Measurements from ENCODE around the gene PEX7. TPM values are rescaled to one million over a fixed set of nuclear protein-coding genes. Genes with fewer than 3 reads are reported as not detected.

Gene PEX7
- total RNA-seq, 2 experiments from 2014 or later, result 2.0 to 3.4 TPM

- Mint-ChIP-seq H3K27me3 (no peaks in the 10 kb centered on the region), H3K4me1 (ENCODE audit: low read depth) (peaks cover 5% of the 10 kb centered on the region), H3K4me3 (no peak overlapping the region), H3K9me3 (no peaks in the 10 kb centered on the region), H3K27ac (no peak overlapping the region), H3K36me3 (ENCODE audit: low read depth) (peaks cover 46% of the 10 kb centered on the region)
- H3K36me3 ChIP-seq (ENCODE audit: insufficient read depth, low read length), result peaks cover 3% of the 10 kb centered on the region
- intact Hi-C loops (cut with DNase I, micrococcal nuclease), result no loop called here
- H3K27me3 ChIP-seq (ENCODE audit: control insufficient read depth in 1 of 2, insufficient read depth in 2 of 2, low read length in 2 of 2), result no peaks in the 10 kb centered on the region
- H3K9me3 ChIP-seq (ENCODE audit: control insufficient read depth in 1 of 2, insufficient read depth in 1 of 2, low read length in 2 of 2), result no peaks in the 10 kb centered on the region
- no peak overlapping the region for H3K27ac ChIP-seq (ENCODE audit: low read depth in 1 of 2, low read length in 2 of 2)
- ChIA-PET CTCF (no interaction called here), POLR2A (no interaction called here)
- no peaks in the 10 kb centered on the region for H3K4me1 ChIP-seq (ENCODE audit: insufficient read depth, low read length)
- no peak for TF ChIP-seq CTCF (IDR thresholded peaks at IDR 0.05)
- ATAC-seq (ENCODE audit: poor library complexity) (no peak), DNase-seq (no peak)
- H3K4me3 ChIP-seq (ENCODE audit: low read length), result no peak overlapping the region
Measured at GRCh38 chr6:136864676-136865075, 42.3 kb downstream of the PEX7 start.

GRCh38 chr6:136866872-136867416, 44.6 kb downstream of the PEX7 start:
- Histone ChIP-seq H3K27me3 (ENCODE audit: control insufficient read depth in 1 of 2, insufficient read depth in 2 of 2, low read length in 2 of 2) (no peaks in the 10 kb centered on the region), H3K4me3 (ENCODE audit: low read length) (no peak overlapping the region), H3K27ac (ENCODE audit: low read depth in 1 of 2, low read length in 2 of 2) (no peak overlapping the region), H3K36me3 (ENCODE audit: insufficient read depth, low read length) (no peaks in the 10 kb centered on the region), H3K9me3 (ENCODE audit: control insufficient read depth in 1 of 2, insufficient read depth in 1 of 2, low read length in 2 of 2) (peaks cover 0 to 5% of the 10 kb centered on the region in 2 experiments), H3K4me1 (ENCODE audit: insufficient read depth, low read length) (no peaks in the 10 kb centered on the region)
- Mint-ChIP-seq H3K36me3 (ENCODE audit: low read depth) (peaks cover 66% of the 10 kb centered on the region), H3K4me1 (ENCODE audit: low read depth) (peaks cover 5% of the 10 kb centered on the region), H3K9me3 (no peaks in the 10 kb centered on the region), H3K27me3 (no peaks in the 10 kb centered on the region), H3K4me3 (no peak overlapping the region), H3K27ac (no peak overlapping the region)
- no peak for ATAC-seq (ENCODE audit: poor library complexity)
- intact Hi-C loops (cut with DNase I, micrococcal nuclease), result no loop called here
- TF ChIP-seq CTCF (IDR thresholded peaks at IDR 0.05), result no peak
- ChIA-PET CTCF (no interaction called here), POLR2A (no interaction called here)
- no peak for DNase-seq

GRCh38 chr6:136869451-136869850, 47.1 kb downstream of the PEX7 start:
- H3K27ac Mint-ChIP-seq, result no peak overlapping the region
- H3K36me3 Mint-ChIP-seq (ENCODE audit: low read depth), result peaks cover 80% of the 10 kb centered on the region
- intact Hi-C loops (cut with DNase I, micrococcal nuclease), result no loop called here
- Histone ChIP-seq H3K9me3 (ENCODE audit: control insufficient read depth in 1 of 2, insufficient read depth in 1 of 2, low read length in 2 of 2) (peaks cover 8 to 20% of the 10 kb centered on the region in 2 experiments), H3K27ac (ENCODE audit: low read depth in 1 of 2, low read length in 2 of 2) (no peak overlapping the region), H3K4me1 (ENCODE audit: insufficient read depth, low read length) (no peaks in the 10 kb centered on the region), H3K36me3 (ENCODE audit: insufficient read depth, low read length) (peaks cover 8% of the 10 kb centered on the region), H3K27me3 (ENCODE audit: control insufficient read depth in 1 of 2, insufficient read depth in 2 of 2, low read length in 2 of 2) (no peaks in the 10 kb centered on the region), H3K4me3 (ENCODE audit: low read length) (no peak overlapping the region)
- POLR2A ChIA-PET, result no interaction called here
- peaks cover 5% of the 10 kb centered on the region for H3K4me1 Mint-ChIP-seq (ENCODE audit: low read depth)
- DNase-seq, result no peak
- CTCF ChIA-PET, result interaction anchor here (1.0 kb wide), 1 partner anchor 11 kb away, joined by 3 read pairs; no protein-coding TSS in a partner anchor
- no peak overlapping the region for H3K4me3 Mint-ChIP-seq
- no peaks in the 10 kb centered on the region for H3K27me3 Mint-ChIP-seq
- peaks cover 5% of the 10 kb centered on the region for H3K9me3 Mint-ChIP-seq
- TF ChIP-seq CTCF (IDR thresholded peaks at IDR 0.05), result no peak
- ATAC-seq (ENCODE audit: poor library complexity), result no peak

Measured in CD4-positive, alpha-beta T cell (primary cell).